Spleen (tissue), 7 donors: ENCODE results near the gene WDR72.

Source experiments
- CTCF ChIP-seq, 11 experiments: fragments of 200-600 bp in 7 of 11; fragments of 450-650 bp in 4 of 11; sonication (generic) in 4 of 11; IDR thresholded peaks in 8 of 11; conservative IDR thresholded peaks in 3 of 11; 1 replicate in 7 of 11; 2 replicates in 4 of 11; pipeline versions ENCODE4 v1.4.0 to v1.8.0; 2016 to 2021; ENCODE audit warnings: antibody characterized with exemption in 11 of 11, inconsistent platforms in 4 of 11, mild to moderate bottlenecking in 1 of 11
- POLR2AphosphoS5 ChIP-seq, 3 donors: sonication (generic); formaldehyde crosslinking; IDR thresholded peaks; one replicate each; pipeline ENCODE4 v1.5.1; 2017; ENCODE audit warnings: antibody characterized with exemption in 3 of 3
- donor health status: DM: no; HTN: no; CAD: no; lungs with moderate emphysema.
- donor health status: DM: no; HTN: no; CAD: no.
- donor health status: DM: no; HTN: no; CAD: no.

- TF ChIP-seq POLR2AphosphoS5 (IDR thresholded peaks at IDR 0.05): no peak
- no peak for TF ChIP-seq CTCF (IDR thresholded peaks at IDR 0.05 in 8 of 11, conservative IDR thresholded peaks at IDR 0.05 in 3 of 11)
Measured at GRCh38 chr15:53665930-53666329, 93.5 kb downstream of the WDR72 start.
